ENCODE results near the gene HSD17B2.

HSD17B2 gene

DNA sequence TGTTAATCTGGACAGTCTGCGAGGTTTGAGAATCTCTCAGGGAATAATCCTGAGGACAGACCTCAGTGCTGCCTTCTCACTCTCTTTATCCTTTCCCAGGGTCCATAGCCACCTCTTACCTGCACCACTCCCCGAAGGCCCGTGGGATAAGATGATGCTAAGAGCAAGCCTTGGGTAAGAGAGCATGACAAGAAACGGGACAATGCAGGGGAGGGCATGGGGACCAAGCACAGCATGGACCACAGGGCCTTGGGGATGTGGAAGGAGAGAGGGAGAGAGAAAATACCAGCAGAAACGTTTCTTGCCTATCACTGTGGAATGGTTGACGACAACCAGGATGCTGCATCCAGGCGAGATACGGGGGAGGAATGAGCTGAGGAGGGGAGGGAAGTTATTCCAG is 15.5 kb upstream of the HSD17B2 start:
- DNase-seq (ENCODE audit: low read depth): no peak

DNA sequence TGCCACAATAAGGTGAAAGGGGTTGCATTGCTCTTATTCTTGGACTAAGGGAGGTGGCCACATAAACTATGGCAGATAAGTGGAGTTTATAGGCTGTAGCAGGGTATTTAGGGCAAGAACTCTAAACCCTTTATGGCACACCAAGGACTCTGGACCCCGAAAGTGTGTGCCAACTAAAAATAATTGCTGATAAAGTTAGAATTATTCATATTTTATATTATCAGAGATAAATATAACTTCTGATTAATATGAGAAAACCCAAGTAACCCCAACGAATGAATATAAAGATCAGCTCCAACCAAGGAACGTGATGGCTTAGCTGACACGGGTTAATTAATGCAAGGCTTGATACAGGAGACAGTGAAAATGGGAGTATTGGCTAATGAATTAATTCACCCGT is 15.0 kb upstream of the HSD17B2 start:
- no peak for DNase-seq (ENCODE audit: low read depth)

DNA sequence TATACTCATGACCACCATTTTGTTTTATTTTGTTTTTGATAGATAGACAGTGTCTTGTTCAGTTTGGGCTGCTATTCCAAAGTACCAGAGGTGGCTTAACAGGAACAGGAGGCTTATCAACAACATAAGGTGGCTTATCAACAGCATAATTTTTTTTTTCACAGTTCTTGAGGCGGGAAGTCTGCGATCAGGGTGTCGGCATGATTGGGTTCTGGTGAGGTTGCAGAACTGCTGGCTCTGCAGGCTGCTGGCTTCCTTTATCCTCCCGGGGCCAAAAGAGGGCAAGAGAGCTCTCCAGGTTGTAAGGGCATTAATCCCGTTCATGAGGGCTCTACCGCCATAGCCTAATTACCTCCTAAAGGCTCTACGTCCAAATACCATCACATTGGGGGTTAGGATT is 11.8 kb upstream of the HSD17B2 start:
- DNase-seq (ENCODE audit: low read depth): no peak

DNA sequence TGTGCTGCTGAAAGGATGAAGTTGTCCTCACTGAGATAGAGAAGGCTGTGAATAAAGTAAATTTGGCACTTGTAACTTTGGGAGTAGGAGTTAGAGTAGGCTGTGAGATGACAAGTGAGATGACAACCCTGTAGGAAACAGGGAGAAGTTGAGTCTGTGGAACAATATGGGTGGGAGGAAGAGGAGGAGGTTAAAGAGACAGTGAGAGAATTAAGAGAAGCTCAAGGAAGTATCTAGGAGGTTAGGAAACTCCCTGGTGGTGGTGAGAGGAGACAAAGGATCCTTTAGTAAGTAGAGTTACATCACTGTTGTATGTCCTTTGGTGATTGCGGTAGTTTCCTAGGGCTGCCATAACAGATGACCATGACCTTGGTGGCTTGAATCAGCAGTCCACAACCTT is 10.7 kb upstream of the HSD17B2 start:
- no peak for DNase-seq (ENCODE audit: low read depth)

DNA sequence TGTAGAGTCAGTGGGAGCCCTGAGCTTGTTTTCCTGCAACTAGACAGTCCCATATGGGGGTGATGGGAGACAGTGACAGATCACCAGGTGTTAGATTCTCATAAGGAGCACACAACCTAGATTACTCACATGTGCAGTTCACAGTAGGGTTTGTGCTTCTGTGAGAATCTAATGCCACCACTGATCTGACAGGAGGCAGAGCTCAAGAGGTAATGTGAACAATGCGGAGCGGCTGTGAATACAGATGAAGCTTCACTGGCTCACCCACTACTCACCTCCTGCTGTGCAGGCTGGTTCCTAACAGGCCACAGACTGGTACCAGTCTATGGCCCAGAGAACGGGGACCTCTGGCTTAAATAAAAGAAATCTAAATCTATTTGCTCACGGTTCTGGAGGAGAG is 10.2 kb upstream of the HSD17B2 start:
- no peak for DNase-seq (ENCODE audit: low read depth)

DNA sequence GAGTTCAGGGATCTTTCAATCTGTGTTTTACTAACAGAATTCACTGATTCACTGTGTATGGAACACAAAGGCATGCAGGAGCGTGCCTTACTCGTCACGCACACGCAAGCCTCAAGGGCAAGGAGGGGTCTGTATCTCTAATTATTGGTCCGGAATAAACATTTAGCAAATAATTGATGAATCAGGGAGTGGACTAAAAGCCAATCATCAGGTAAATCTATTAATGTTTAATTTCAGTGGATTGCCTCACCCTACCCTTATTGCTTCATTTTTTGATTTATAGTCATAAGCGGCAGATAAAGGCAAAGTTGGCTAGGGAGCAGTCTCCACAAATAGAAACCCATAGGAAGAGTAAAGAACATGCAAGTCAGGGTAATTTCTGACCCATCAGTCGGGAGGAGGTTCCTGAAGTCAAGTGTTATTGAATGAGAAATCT is 7.4 kb upstream of the HSD17B2 start:
- no peak for DNase-seq (ENCODE audit: low read depth)

DNA sequence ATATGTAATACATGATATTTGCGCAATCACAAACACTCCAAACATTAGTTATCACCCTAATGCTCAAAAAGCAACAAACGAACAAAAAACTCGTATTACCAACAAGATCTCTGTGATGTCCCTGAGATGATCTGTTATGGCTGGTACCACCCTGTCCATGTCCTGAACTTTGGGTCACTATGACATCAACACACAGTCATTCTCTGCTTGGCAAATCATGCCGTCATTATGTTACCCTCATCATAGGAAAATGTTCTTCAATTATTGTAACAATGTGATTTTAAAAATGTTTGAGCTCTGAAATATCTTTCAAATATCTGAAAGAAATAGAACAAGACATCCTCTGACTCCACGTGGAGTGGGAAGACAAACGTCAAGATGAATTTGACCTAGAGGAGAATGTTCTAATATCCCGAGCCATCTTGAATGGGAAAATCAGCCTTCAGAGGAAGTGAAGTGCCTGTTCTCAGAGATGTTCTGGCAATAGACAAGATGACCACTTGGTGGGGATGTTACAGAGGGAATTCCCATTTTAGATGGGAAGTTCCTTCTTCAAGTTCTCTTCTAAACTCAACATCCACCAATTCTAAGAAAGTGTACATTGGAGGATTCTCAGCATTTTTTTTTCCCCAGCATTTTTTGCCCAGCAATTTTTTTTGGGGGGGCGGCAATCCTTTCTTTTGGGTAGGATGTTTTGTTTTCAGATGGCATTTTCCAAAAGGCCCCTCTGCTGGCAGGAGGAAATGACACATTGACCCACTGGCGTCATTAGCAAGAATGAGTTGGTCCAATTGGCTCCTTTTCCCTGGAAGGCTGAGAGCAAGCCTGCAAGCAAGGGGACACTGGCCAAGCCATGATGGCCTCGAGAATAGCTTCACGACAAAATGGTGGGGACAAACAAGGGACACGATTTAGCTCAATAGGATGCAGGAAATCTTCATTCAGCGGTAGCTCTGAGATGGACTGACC is 3.7 kb upstream of the HSD17B2 start:
- DNase-seq (ENCODE audit: low read depth): no peak

DNA sequence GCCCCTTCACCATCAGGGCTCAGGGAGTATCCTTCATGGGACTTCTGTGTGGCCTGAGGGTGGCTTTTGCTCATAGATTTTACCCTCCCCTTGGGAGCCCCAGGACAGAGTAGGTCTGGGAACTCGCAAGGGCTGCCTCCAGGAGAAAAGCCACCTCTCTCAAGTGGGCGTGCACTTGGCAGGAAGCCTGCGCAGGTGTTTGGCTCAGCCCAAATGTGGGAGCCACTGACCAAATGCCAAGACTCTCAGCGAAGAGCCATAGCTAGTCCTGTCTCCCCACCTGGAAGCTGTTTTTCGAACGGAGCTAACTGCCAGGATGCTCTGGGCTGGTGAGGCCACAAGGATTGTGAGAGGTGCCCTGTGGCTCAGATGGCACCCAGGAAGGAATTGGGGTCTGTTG is 2.0 kb upstream of the HSD17B2 start:
- no peak for DNase-seq (ENCODE audit: low read depth)

DNA sequence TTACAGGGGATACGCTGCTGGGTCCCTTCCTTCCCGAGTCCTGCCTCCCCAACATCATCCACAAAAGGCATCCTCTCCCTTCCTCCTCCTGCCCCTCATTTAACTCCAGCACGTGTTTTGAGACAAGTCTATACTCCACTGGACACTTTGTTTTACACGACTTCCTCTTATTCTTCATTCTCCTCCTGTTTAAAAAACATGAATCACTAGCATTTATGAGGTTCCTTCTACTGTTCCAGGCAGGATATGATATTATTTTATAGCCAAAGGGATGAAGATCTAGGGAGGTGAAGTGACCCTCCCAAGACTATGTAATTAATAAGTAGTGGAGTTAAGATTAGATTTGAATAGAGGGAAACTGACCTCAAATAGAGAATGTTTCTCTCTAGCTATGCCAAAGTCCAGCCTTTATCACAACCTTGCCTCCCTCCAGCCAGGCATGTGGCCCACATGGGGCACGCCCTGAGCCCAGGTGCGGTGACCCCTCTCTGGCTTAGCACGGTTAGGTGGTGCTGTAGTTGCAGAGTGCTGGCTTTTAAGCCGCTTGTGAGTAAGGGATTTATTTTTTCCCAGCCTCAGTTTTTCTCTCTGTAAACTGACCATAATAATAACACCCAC is 1.3 kb upstream of the HSD17B2 start:
- no peak for DNase-seq (ENCODE audit: low read depth)

DNA sequence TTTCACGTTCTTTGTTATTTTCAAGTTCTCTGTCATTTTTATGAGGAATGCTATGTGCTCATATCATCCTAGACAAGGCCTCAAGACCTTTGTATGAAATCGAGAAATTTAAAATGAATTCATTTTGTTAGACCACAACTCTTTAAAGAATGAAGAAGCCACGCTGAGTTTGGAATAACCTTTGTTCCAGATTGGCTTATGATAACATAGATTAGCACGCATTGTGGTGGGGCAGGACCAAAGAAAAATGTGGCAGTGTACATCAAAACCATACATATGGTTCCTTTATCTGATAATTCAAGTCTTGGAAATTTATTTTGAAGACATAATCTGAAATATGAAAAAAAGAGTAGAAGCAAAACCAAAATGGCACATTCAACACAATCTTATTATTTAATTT is 2.2 kb downstream of the HSD17B2 start:
- no peak for DNase-seq (ENCODE audit: low read depth)

DNA sequence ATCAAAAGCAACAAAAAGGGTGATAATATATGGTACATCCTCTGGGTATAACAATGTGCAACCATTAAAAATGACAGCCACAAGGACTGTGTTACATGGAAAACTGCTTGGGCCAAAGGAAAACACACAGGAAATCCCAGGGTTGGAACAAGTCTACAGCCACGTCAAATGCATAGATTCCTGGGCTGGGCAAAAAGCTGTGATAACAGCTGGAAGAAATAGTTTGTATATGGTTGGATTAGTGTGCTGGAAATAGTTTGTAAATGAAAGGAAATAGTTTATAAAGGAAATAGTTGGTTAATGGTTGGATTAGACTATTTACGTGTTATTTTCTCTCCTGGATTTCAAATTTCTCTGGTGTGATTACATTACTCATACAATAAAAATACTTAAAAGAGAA is 2.6 kb downstream of the HSD17B2 start:
- DNase-seq (ENCODE audit: low read depth): no peak

DNA sequence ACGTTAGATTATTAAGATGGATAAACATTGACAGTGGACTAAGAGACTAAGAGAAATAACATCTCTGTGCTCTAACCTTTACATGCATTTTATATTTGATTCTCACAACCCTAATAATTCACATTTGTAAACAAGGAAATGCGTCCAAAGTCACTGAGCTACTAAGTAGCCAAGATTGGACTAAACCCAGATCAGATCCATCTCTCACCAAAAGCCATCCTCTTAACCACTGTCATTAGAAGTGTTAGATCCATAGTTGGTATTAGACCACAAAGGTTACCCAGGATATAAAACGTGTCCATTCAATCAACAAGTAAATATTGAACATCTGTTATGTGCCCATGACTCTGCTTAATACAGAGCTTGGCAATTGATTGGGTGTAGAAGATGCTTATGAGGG is 5.2 kb downstream of the HSD17B2 start:
- DNase-seq (ENCODE audit: low read depth): no peak

DNA sequence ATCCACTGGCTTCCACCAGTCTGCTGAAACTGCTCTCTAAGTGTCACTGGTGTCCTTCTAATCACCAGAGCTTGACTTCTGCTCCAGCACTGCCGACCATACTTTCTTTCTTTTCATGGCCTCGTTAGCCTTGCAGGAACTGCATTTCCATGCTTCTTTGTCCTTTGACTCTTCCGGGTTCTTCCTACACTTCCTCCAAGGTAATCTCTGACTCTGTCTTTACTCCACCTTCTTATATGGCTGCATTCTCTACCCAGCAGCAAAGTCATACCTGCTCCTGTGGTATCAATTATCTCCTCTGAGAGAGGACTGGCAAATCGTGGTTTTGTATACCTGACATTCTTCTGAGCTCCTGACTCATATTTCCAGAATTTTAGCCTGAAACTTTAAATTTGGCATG is 6.5 kb downstream of the HSD17B2 start:
- DNase-seq (ENCODE audit: low read depth): no peak

DNA sequence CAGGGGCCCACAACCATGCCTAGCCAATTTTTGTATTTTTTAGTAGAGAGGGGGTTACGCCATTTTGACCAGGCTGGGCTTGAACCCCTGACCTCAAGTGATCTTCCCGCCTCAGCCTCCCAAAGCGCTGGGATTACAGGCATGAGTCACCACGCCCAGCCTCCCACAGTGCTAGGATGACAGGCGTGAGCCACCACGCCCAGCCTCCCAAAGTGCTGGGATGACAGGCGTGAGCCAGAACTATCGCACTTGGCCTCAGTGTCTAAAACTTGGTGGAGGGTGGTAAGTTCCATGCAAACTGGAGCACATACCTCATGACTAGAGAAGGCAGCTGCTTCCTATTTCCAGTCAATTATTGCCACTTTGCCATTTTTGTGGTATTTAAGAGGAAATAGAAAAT is 7.1 kb downstream of the HSD17B2 start:
- DNase-seq (ENCODE audit: low read depth): no peak

DNA sequence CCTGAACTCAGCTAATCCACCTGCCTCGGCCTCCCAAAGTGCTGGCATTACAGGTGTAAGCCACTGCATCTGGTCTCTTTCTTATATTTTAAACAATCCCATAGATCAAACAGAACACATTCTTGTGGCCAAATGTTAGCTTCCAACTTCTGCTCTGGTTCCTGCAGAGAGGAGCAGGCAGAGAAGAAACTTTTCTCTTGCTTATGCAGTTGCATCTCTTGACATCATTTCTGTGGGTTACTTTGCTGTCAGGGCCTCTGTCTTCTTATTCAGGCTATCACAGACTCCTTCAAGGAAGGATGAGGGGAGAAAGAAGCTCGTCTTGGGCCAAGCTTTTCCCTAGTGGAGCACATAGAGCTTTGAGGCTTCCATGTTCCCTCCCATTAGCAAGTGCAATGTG is 7.8 kb downstream of the HSD17B2 start:
- DNase-seq (ENCODE audit: low read depth): no peak

DNA sequence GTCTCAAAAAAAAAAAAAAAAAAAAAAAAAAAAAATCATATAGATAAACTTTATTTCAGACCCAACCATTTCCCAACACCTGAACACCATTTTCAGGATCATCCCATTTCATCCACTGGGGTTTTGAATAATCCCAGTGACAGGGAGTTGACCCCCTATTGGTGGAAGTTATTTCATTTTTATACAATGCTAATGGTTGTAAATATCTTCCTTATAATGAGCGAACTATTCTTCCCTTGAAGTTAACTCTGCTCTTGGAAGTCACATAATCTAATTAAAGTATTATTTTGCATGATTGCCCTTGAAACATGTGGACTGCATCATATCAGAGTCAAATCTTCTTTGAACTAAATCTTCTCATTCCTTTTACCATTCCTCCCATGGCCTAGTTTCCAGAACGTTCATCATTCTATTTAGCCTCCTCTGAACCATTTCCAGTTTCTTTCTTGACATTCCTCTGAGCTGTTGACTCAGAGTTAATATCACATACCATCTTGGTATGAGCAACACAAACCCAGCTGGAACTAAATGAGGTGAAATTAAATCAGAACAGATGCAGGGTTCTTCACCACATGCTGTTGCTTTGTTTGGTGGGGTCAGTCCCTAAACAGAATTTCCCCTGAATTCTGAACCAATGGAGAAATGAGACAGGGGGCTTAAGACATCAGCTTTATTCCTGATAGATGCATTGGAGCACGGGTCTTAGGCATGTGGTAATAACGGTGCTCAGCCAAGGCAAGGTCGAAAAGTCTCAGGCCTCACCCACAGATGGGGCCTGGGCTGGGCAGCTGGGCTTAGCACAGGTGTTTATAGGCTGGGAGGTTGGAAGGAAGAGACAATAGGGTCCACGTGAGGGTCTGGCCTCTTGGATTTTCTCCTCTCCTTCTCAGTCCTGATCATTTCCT is 8.9 kb downstream of the HSD17B2 start:
- no peak for DNase-seq (ENCODE audit: low read depth)

DNA sequence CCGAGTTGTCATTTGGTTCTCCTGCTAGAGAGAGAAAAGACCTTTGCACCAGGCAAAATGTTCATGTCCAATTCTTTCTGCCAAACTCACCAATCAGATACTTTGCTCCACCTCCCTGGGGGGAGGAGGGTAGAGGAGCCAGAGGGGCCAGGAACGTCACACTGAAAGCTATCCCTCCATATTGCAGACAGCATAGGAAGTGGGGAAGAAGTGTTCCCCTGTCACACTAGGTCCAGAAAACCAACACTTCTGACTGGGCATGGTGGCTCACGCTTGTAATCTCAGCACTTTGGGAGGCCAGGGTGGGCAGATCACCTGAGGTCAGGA is 9.5 kb downstream of the HSD17B2 start:
- DNase-seq (ENCODE audit: low read depth): no peak

DNA sequence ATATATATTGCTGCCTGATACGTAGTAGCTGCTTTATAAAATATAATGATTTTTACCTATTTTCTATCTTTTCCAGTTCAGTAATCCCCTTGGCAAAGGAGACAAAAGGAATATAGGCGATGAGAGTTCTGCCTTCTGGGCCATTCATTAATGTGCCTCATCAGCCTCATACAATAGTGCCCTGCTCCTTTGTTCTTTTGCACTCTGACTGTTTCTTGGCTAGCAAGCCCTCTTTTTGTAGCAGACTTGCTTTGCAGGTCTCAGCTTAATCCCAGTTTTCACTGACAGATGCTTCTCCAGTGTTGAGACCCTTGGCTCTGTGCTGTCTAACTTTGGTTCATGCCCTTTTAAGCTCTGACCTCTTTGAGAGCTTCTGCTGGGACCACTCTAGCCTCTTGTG is 10.4 kb downstream of the HSD17B2 start:
- DNase-seq (ENCODE audit: low read depth): no peak

DNA sequence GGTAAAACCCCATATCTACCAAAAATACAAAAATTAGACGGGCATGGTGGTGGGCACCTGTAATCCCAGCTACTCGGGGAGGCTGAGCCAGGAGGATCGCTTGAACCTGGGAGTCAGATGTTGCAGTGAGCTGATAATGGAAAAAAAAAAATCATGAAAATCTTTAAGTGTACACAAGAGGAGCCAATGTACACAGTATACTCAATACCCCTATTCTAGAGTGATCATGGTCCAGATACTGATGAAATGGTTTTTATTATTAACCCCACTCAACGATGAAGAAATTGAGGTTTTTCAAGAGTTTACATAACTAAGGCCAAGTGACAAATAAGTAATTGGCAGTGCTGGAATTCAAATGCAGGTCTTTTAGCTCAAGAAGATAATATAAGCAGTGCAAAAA is 11.5 kb downstream of the HSD17B2 start:
- no peak for DNase-seq (ENCODE audit: low read depth)

DNA sequence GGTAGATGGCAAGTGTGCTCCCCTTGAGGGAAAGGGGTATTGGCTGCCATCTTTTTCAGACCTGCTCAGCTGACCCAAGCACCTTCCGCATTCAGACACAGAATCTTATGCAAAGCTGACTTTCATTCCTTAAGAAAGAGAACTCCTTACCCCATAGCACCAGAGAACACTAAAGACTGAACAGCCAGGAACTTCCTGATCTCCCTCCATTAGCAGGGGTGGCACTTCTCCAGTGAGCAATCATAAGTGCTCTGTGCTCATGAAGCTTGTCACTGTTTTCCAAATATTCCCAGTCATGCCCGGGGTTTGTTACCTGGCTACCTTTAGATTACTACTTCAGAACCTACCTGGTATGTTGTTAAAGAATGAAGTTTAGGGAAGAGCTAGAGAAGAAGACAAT is 11.9 kb downstream of the HSD17B2 start:
- DNase-seq (ENCODE audit: low read depth): no peak

DNA sequence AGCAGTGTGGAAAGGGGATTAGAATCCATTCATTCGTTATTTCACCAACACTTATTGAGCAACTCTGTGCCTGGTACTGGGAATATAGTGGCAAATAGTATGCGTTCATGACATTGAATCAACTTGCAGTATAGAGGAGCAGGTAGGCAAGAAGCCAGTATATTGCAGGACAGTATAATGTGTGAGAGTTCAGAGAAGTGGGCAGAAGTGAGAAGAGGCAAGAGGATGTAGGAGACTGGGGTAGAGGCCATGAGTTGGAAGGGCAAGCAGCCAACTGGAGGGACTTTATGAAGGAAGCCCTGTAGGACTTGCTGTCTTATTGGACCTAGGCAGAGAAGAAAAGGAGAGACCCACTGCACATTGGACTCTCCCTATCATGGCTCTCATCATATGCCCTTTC is 12.3 kb downstream of the HSD17B2 start:
- DNase-seq (ENCODE audit: low read depth): no peak

DNA sequence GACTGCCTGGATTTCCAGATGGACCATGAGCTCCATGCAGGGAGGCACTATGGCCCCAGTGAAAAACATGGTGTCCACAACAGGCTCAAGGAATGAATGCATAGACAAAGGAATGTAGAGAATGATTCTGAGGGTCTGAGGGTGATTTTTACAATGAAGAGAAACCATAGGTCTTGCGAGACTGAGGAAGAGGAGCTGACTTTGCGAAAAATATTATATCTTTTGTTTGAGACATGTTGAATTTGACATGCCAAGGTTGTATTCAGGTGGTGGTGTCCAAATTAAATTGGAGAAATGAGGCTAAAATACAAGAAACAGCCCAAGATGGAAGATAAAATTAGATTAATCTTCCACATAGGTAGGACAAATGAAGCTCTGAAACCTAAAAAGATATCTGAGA is 12.7 kb downstream of the HSD17B2 start:
- DNase-seq (ENCODE audit: low read depth): no peak

DNA sequence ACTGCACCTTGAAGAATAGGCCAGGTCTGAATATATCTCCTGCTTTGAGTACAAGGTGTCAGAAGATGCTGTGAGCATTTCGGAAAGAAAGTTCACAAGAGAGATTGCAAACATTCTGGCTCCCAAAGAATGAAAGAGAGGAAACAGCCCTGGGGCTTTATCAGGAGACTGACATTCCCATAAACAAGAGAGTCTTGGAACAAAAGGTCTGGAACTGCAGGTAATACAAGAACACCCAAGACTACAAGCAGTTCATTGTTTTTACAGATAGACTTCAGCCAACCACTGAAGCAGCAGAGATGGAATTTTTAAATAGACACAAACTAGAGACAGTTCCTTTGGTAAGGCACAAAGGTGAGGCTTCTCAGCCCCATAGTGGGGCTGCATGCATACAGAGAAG is 14.4 kb downstream of the HSD17B2 start:
- no peak for DNase-seq (ENCODE audit: low read depth)

All from activated T-cell treated with anti-CD3 and anti-CD28 coated beads for 1 hour (primary cell).